ENCODE results near the gene RAB37. TPM values are rescaled to one million over a fixed set of nuclear protein-coding genes. Genes with fewer than 3 reads are reported as not detected.

Gene RAB37
- total RNA-seq, 1 experiment from 2014 or later: 8.9 TPM

DNA sequence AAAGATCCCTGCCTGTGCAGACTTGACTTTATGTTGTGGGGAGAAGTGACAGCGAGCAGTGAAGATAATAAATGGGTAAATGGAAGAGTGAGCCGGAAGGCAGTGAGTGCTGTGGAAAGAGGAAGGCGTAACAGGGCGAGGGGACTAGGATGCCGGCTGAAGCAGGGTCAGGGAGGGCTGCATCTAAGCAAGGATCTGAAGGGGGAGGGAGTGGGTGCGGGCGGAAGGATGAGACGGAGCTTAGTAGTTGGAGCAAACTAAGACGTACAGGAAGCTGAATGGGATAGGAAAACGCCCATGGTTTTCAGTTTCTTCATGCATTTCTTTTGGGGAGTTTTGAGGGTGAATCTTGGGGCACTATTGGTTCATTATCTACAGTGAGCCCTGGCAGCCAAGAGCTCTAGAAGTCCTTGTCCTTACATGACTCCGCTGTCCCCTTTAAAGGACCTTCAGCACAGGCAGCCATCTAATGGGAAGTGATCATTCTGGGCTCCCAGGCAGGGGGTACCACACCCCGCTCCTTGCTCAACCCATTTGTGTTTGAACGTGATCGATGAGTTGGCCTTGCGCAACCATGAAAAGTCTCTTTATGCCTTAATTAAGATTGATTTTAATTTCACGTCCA, 49.5 kb downstream of the RAB37 start:
- no peaks in the 10 kb centered on the region for H3K27me3 Mint-ChIP-seq (ENCODE audit: low read depth)
- H3K9me3 Mint-ChIP-seq: no peaks in the 10 kb centered on the region
- POLR2A ChIA-PET: no interaction called here
- no peak overlapping the region for H3K4me3 Mint-ChIP-seq
- H3K4me1 Mint-ChIP-seq: peaks cover 27% of the 10 kb centered on the region
- peaks cover 8% of the 10 kb centered on the region; the same call in 1 of the 2 replicates for H3K36me3 Mint-ChIP-seq
- H3K27ac Mint-ChIP-seq: no peak overlapping the region
- ATAC-seq (no peak), DNase-seq (ENCODE audit: low spot score) (no peak)
- CTCF ChIA-PET: interaction anchor here (1.0 to 4.2 kb wide), 3 partner anchors 41 to 129 kb away, joined by 3 to 39 read pairs (median 3); no protein-coding TSS in a partner anchor
- no peak for TF ChIP-seq JAZF1 (CRISPR knock-in tag; IDR thresholded peaks at IDR 0.05)
- no peak for TF ChIP-seq ZNF121 (CRISPR knock-in tag; IDR thresholded peaks at IDR 0.05)

DNA sequence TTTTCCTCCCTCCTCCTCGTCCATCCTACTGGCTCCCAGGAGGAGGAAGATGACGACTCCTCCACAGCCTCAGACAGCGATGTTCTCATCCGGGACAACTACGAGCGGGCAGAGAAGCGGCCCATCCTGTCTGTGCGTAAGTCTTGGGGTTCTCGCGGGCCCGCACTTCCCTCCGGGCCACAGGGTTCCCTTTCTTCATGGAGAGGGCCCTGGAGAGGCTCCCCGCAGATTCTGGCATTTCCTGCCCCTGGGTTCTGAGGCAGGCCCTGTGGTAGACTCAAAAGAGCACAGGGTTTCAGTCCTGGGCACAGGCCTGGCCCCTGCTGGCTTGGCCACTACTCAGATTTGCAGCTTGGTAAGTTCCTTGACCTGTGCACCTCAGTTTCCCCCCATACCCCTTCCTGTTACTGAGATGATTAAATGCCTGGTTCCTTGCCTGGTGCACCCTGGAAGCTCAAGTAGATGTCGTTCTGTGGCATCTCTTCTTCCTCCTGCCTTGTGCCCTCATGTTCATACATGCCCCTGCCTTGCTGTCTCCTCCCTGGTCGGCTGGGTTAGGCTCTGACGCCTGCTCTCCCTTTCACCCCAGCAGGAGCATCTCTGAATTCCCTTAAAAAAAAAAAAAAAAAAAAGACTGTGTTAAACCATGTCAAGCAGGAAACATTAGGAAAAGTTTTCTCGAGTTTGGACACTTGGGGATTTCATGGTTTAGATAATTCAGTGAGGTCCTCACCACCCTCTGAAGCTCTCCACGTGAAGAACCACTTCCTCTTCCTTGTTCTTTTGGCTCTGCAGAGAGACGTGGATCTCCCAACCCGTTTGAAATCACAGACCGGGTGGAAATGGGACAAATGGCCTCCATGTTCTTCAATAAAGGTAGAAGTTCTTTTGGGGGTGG, 53.4 kb downstream of the RAB37 start:
- peaks cover 16% of the 10 kb centered on the region for H3K36me3 Mint-ChIP-seq
- TF ChIP-seq, protein P1, sequence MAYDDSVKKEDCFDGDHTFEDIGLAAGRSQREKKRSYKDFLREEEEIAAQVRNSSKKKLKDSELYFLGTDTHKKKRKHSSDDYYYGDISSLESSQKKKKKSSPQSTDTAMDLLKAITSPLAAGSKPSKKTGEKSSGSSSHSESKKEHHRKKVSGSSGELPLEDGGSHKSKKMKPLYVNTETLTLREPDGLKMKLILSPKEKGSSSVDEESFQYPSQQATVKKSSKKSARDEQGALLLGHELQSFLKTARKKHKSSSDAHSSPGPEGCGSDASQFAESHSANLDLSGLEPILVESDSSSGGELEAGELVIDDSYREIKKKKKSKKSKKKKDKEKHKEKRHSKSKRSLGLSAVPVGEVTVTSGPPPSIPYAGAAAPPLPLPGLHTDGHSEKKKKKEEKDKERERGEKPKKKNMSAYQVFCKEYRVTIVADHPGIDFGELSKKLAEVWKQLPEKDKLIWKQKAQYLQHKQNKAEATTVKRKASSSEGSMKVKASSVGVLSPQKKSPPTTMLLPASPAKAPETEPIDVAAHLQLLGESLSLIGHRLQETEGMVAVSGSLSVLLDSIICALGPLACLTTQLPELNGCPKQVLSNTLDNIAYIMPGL (CRISPR knock-in tag; IDR thresholded peaks at IDR 0.05): no peak
- no peak for TF ChIP-seq NR2C2 (CRISPR knock-in tag; IDR thresholded peaks at IDR 0.05)
- H3K4me1 Mint-ChIP-seq: peaks cover 6% of the 10 kb centered on the region
- no peak overlapping the region for H3K4me3 Mint-ChIP-seq
- peak overlapping the region; percentile 80; the same call in 1 of the 2 replicates for H3K27ac Mint-ChIP-seq
- ATAC-seq (no peak), DNase-seq (ENCODE audit: low spot score) (no peak)
- no peaks in the 10 kb centered on the region for H3K27me3 Mint-ChIP-seq (ENCODE audit: low read depth)
- ChIA-PET POLR2A (no interaction called here), CTCF (interaction anchor here (0.6 to 4.3 kb wide), 34 partner anchors 14 to 422 kb away, joined by 3 to 36 read pairs (median 5); partner anchors contain the start of genes FDXR, GRIN2C and NAT9)
- H3K9me3 Mint-ChIP-seq: no peaks in the 10 kb centered on the region

DNA sequence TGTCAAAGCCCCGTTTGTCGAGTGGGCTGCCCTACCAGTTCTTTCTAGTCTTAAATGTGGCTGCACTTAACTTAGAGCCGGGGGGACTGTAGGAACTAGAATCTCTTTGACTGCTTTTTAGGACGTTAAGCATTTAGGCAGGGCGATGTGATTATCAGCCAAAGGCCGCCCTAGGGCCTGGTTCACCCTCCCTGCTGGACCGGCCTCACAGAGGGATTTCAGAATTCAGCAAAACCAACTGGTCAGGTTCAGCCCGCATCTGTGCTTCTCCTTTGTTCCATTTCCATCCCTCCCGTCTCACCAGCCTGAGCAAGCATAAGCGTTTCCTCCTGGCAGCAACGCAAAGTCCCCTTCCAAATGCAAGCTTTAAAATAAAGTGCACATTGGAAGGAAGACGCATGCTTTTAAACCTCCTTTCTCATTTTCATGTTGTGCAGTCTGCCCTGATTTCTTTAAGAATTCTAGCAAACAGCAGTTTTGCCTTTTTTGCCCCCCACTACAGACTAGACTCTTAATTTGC, 55.6 kb downstream of the RAB37 start:
- Mint-ChIP-seq H3K36me3 (peaks cover 21% of the 10 kb centered on the region), H3K4me3 (no peak overlapping the region), H3K27me3 (ENCODE audit: low read depth) (no peaks in the 10 kb centered on the region), H3K4me1 (peaks cover 6% of the 10 kb centered on the region), H3K27ac (no peak overlapping the region), H3K9me3 (no peaks in the 10 kb centered on the region)
- ChIA-PET POLR2A (no interaction called here), CTCF (interaction anchor here (0.9 to 4.3 kb wide), 4 partner anchors 24 to 70 kb away, joined by 3 to 36 read pairs (median 28); no protein-coding TSS in a partner anchor)
- DNase-seq (ENCODE audit: low spot score) (no peak), ATAC-seq (no peak)
- TF ChIP-seq, protein P2, sequence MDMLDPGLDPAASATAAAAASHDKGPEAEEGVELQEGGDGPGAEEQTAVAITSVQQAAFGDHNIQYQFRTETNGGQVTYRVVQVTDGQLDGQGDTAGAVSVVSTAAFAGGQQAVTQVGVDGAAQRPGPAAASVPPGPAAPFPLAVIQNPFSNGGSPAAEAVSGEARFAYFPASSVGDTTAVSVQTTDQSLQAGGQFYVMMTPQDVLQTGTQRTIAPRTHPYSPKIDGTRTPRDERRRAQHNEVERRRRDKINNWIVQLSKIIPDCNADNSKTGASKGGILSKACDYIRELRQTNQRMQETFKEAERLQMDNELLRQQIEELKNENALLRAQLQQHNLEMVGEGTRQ (CRISPR knock-in tag; IDR thresholded peaks at IDR 0.05): no peak
- no peak for TF ChIP-seq IRF2 (CRISPR knock-in tag; IDR thresholded peaks at IDR 0.05; ENCODE audit: borderline replicate concordance, low read depth)
- TF ChIP-seq ELF4 (CRISPR knock-in tag; IDR thresholded peaks at IDR 0.05; ENCODE audit: low read depth): no peak
- no peak for TF ChIP-seq HMGA2 (CRISPR knock-in tag; IDR thresholded peaks at IDR 0.05)
- TF ChIP-seq, protein P3, sequence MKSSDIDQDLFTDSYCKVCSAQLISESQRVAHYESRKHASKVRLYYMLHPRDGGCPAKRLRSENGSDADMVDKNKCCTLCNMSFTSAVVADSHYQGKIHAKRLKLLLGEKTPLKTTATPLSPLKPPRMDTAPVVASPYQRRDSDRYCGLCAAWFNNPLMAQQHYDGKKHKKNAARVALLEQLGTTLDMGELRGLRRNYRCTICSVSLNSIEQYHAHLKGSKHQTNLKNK (CRISPR knock-in tag; IDR thresholded peaks at IDR 0.05): no peak
- no peak for TF ChIP-seq TP53 (CRISPR knock-in tag; IDR thresholded peaks at IDR 0.05)
- TF ChIP-seq NFATC4 (CRISPR knock-in tag; IDR thresholded peaks at IDR 0.05): no peak
- TF ChIP-seq, protein P4, sequence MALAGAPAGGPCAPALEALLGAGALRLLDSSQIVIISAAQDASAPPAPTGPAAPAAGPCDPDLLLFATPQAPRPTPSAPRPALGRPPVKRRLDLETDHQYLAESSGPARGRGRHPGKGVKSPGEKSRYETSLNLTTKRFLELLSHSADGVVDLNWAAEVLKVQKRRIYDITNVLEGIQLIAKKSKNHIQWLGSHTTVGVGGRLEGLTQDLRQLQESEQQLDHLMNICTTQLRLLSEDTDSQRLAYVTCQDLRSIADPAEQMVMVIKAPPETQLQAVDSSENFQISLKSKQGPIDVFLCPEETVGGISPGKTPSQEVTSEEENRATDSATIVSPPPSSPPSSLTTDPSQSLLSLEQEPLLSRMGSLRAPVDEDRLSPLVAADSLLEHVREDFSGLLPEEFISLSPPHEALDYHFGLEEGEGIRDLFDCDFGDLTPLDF (CRISPR knock-in tag; IDR thresholded peaks at IDR 0.05): no peak
- no peak for TF ChIP-seq NFE2L1 (CRISPR knock-in tag; IDR thresholded peaks at IDR 0.05)
- no peak for TF ChIP-seq ZNF317 (CRISPR knock-in tag; IDR thresholded peaks at IDR 0.05; ENCODE audit: borderline replicate concordance, low read depth)
- TF ChIP-seq, protein P5, sequence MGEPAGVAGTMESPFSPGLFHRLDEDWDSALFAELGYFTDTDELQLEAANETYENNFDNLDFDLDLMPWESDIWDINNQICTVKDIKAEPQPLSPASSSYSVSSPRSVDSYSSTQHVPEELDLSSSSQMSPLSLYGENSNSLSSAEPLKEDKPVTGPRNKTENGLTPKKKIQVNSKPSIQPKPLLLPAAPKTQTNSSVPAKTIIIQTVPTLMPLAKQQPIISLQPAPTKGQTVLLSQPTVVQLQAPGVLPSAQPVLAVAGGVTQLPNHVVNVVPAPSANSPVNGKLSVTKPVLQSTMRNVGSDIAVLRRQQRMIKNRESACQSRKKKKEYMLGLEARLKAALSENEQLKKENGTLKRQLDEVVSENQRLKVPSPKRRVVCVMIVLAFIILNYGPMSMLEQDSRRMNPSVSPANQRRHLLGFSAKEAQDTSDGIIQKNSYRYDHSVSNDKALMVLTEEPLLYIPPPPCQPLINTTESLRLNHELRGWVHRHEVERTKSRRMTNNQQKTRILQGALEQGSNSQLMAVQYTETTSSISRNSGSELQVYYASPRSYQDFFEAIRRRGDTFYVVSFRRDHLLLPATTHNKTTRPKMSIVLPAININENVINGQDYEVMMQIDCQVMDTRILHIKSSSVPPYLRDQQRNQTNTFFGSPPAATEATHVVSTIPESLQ (CRISPR knock-in tag; IDR thresholded peaks at IDR 0.05): no peak
- no peak for TF ChIP-seq NR3C1 (CRISPR knock-in tag; conservative IDR thresholded peaks at IDR 0.05; ENCODE audit: low read depth)
- TF ChIP-seq, protein P6, sequence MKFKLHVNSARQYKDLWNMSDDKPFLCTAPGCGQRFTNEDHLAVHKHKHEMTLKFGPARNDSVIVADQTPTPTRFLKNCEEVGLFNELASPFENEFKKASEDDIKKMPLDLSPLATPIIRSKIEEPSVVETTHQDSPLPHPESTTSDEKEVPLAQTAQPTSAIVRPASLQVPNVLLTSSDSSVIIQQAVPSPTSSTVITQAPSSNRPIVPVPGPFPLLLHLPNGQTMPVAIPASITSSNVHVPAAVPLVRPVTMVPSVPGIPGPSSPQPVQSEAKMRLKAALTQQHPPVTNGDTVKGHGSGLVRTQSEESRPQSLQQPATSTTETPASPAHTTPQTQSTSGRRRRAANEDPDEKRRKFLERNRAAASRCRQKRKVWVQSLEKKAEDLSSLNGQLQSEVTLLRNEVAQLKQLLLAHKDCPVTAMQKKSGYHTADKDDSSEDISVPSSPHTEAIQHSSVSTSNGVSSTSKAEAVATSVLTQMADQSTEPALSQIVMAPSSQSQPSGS (CRISPR knock-in tag; IDR thresholded peaks at IDR 0.05; ENCODE audit: borderline replicate concordance, low read depth): no peak
- TF ChIP-seq, protein P7, sequence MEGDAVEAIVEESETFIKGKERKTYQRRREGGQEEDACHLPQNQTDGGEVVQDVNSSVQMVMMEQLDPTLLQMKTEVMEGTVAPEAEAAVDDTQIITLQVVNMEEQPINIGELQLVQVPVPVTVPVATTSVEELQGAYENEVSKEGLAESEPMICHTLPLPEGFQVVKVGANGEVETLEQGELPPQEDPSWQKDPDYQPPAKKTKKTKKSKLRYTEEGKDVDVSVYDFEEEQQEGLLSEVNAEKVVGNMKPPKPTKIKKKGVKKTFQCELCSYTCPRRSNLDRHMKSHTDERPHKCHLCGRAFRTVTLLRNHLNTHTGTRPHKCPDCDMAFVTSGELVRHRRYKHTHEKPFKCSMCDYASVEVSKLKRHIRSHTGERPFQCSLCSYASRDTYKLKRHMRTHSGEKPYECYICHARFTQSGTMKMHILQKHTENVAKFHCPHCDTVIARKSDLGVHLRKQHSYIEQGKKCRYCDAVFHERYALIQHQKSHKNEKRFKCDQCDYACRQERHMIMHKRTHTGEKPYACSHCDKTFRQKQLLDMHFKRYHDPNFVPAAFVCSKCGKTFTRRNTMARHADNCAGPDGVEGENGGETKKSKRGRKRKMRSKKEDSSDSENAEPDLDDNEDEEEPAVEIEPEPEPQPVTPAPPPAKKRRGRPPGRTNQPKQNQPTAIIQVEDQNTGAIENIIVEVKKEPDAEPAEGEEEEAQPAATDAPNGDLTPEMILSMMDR (IDR thresholded peaks at IDR 0.05): no peak

All from WTC11 (cell line).